Left lung (tissue), 10 donors: ENCODE results near the gene OLFML2A. TPM values are rescaled to one million over a fixed set of nuclear protein-coding genes. Genes with fewer than 3 reads are reported as not detected.

ENCODE experiments used
- ATAC-seq: fragments of 200-7000 bp; cut with Tn5 transposase; one replicate; pipeline ENCODE4 v1.9.1; 2020; ENCODE audit warnings: moderate library complexity
- DNase-seq, 4 donors: peaks; one replicate each; pipeline ENCODE4 v3.0.0-alpha.2; 2013 to 2020
- H3K27ac ChIP-seq, 2 donors: fragments of 200-600 bp; sonication (generic) in 1 of 2; one replicate each; pipeline versions ENCODE4 v1.5.0 to v1.8.0; 2020 to 2021
- H3K27me3 ChIP-seq, 2 donors: fragments of 200-600 bp; sonication (generic) in 1 of 2; one replicate each; pipeline versions ENCODE4 v1.5.0 to v1.8.0; 2020 to 2021
- H3K36me3 ChIP-seq, 2 donors: fragments of 200-600 bp; sonication (generic) in 1 of 2; one replicate each; pipeline versions ENCODE4 v1.5.0 to v1.8.0; 2020 to 2021
- H3K4me1 ChIP-seq, 2 donors: fragments of 200-600 bp; one replicate each; pipeline ENCODE4 v1.8.0; 2021
- H3K4me3 ChIP-seq, 2 donors: fragments of 200-600 bp; sonication (generic) in 1 of 2; one replicate each; pipeline versions ENCODE4 v1.5.0 to v1.8.0; 2020 to 2021; ENCODE audit warnings: mild to moderate bottlenecking in 1 of 2
- H3K9me3 ChIP-seq, 2 donors: fragments of 200-600 bp; sonication (generic) in 1 of 2; one replicate each; pipeline versions ENCODE4 v1.5.0 to v1.8.0; 2020 to 2021
- intact Hi-C, 2 donors: fragments of 100-400 bp; cut with DNase I; formaldehyde crosslinking; loops; one replicate each; pipeline versions ENCODE4 v1.11.2 to v1.14.2; 2022
- polyA plus RNA-seq, 6 donors: library from polyadenylated mRNA; unstranded; fragments of 120-200 nt; gene quantifications; one replicate each; pipeline ENCODE4 v1.2.1, GENCODE V29; 2013; ENCODE audit not compliant: insufficient read length in 6 of 6
- total RNA-seq, 2 donors: library from RNA; stranded (reverse); fragmentation: NEBNext Ultra II Directional; extraction: Animal tissue kit (Norgen Biotek cat#: 25700); gene quantifications; one replicate each; pipeline ENCODE4 v1.2.1, GENCODE V29; 2021
- TF ChIP-seq, protein P1 (sequence below), 2 donors: fragments of 200-600 bp; sonication (generic) in 1 of 2; IDR thresholded peaks; one replicate each; pipeline versions ENCODE4 v1.5.0 to v1.8.0; 2021; ENCODE audit warnings: antibody characterized with exemption in 2 of 2
- donor health status: DM: no; HTN: yes; CAD: no.
- donor health status: DM: no; HTN: no; CAD: no.

Gene OLFML2A
- total and polyA plus RNA-seq, 8 donors: 10.5 to 67.4 (median 41.3) TPM

- intact Hi-C loops: no loop called here
- Histone ChIP-seq H3K4me3 (no peak overlapping the region), H3K9me3 (no peaks in the 10 kb centered on the region), H3K27ac (no peak overlapping the region), H3K27me3 (no peaks in the 10 kb centered on the region), H3K4me1 (no peaks in the 10 kb centered on the region), H3K36me3 (no peaks in the 10 kb centered on the region)
- DNase-seq (no peak), ATAC-seq (no peak)
- TF ChIP-seq, protein P1, sequence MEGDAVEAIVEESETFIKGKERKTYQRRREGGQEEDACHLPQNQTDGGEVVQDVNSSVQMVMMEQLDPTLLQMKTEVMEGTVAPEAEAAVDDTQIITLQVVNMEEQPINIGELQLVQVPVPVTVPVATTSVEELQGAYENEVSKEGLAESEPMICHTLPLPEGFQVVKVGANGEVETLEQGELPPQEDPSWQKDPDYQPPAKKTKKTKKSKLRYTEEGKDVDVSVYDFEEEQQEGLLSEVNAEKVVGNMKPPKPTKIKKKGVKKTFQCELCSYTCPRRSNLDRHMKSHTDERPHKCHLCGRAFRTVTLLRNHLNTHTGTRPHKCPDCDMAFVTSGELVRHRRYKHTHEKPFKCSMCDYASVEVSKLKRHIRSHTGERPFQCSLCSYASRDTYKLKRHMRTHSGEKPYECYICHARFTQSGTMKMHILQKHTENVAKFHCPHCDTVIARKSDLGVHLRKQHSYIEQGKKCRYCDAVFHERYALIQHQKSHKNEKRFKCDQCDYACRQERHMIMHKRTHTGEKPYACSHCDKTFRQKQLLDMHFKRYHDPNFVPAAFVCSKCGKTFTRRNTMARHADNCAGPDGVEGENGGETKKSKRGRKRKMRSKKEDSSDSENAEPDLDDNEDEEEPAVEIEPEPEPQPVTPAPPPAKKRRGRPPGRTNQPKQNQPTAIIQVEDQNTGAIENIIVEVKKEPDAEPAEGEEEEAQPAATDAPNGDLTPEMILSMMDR (IDR thresholded peaks at IDR 0.05): no peak
Observed at GRCh38 chr9:124813041-124813440, 36.1 kb downstream of the OLFML2A start.

GRCh38 chr9:124813501-124814163 is 36.7 kb downstream of the OLFML2A start:
- DNase-seq (no peak), ATAC-seq (no peak)
- TF ChIP-seq, protein P1 (IDR thresholded peaks at IDR 0.05): no peak
- intact Hi-C loops: no loop called here
- H3K4me3 ChIP-seq: no peak overlapping the region
- no peaks in the 10 kb centered on the region for H3K9me3 ChIP-seq
- no peak overlapping the region for H3K27ac ChIP-seq
- H3K36me3 ChIP-seq: no peaks in the 10 kb centered on the region
- no peaks in the 10 kb centered on the region for H3K27me3 ChIP-seq
- no peaks in the 10 kb centered on the region for H3K4me1 ChIP-seq

- H3K36me3 ChIP-seq: no peaks in the 10 kb centered on the region
- no peak for ATAC-seq
- no peak overlapping the region for H3K27ac ChIP-seq
- DNase-seq: no peak
- no peaks in the 10 kb centered on the region for H3K27me3 ChIP-seq
- no peaks in the 10 kb centered on the region for H3K9me3 ChIP-seq
- TF ChIP-seq, protein P1 (IDR thresholded peaks at IDR 0.05): no peak
- no peak overlapping the region for H3K4me3 ChIP-seq
- intact Hi-C loops: no loop called here
- H3K4me1 ChIP-seq: no peaks in the 10 kb centered on the region
Observed at GRCh38 chr9:124814164-124814535, 37.2 kb downstream of the OLFML2A start.

GRCh38 chr9:124815601-124816000 is 38.7 kb downstream of the OLFML2A start:
- H3K27ac ChIP-seq: no peak overlapping the region
- no peaks in the 10 kb centered on the region for H3K36me3 ChIP-seq
- H3K27me3 ChIP-seq: no peaks in the 10 kb centered on the region
- H3K9me3 ChIP-seq: no peaks in the 10 kb centered on the region
- TF ChIP-seq, protein P1 (IDR thresholded peaks at IDR 0.05): no peak
- ATAC-seq: no peak
- no peak overlapping the region for H3K4me3 ChIP-seq
- no peak for DNase-seq
- no peaks in the 10 kb centered on the region for H3K4me1 ChIP-seq
- intact Hi-C loops: no loop called here

DNA sequence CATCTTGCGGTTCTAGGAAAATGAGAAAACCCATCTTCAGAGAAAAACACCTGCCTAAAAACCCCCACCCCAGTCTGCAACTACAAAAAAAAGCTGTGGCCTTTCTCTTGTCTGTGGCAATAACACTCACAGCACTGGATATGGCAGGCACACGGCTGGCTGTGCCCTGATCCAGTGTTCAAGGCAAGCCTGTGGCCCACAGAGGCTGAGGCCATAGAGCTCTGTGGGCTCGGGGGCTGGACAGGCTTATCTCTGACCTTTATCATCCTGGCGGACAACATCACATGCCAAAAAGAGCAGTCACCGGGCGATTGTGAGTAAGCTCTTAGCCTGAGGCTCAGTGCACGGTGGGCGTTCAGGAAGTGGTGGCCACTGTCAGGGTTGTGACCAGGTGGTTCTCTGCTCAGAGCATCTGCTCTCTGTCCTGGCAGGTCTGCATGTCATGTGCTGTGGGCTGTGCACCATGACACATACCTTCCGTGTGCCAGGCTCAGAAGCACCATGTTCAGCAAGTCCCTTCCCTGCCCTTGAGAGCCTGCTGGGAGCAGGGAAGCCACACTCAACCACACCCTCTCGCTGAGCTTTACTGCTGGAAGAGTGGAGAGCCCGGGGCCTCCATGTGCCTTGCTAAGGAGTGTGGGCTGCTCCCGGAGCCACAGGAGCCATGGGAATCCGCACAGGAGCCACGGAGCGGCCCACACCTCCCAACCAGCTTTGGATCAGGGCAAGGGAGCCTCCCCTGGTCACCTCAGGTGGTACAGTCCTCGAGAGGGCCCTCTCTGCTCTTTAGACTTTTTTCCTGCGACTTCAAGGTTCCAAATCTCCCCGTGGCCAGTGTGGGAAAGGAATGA is 41.7 kb downstream of the OLFML2A start:
- no peaks in the 10 kb centered on the region for H3K36me3 ChIP-seq
- H3K4me3 ChIP-seq: no peak overlapping the region
- no peaks in the 10 kb centered on the region for H3K4me1 ChIP-seq
- ATAC-seq: peak; percentile 89
- H3K27ac ChIP-seq: no peak overlapping the region
- intact Hi-C loops: no loop called here
- H3K9me3 ChIP-seq: no peaks in the 10 kb centered on the region
- DNase-seq: peak in 2 of 4 donors; percentile 45 to 50
- H3K27me3 ChIP-seq: no peaks in the 10 kb centered on the region
- TF ChIP-seq, protein P1 (IDR thresholded peaks at IDR 0.05): no peak
